ENCODE results near the gene ATP5MK.
"Not testable (repeated sequence)": the region's sequence is repeated elsewhere in the genome, so short reads cannot be mapped to it uniquely, and the experiment has no call there.

Gene ATP5MK

GRCh38 chr10:103396067-103396788 is at the start of gene ATP5MK, which contains the start of gene PDCD11:
Gene ATP5MK, minus strand, starts transcription at chr10:103396475. Its CDS starts 4,018 bp downstream, at chr10:103392457.
Gene PDCD11, plus strand, starts transcription at chr10:103396626. Its CDS starts 1,801 bp downstream, at chr10:103398427.
- peak; percentile 99 for DNase-seq

- no peak for DNase-seq
Observed at GRCh38 chr10:103445366-103445765, 49.1 kb upstream of the ATP5MK start.

GRCh38 chr10:103444478-103444877 is 48.2 kb upstream of the ATP5MK start:
- no peak for DNase-seq

GRCh38 chr10:103443475-103444185 is 47.4 kb upstream of the ATP5MK start:
- no peak for DNase-seq

GRCh38 chr10:103442031-103442461 is 45.8 kb upstream of the ATP5MK start:
- DNase-seq = no peak

GRCh38 chr10:103441611-103442010 is 45.3 kb upstream of the ATP5MK start:
- no peak for DNase-seq

GRCh38 chr10:103441206-103441605 is 44.9 kb upstream of the ATP5MK start:
- no peak for DNase-seq

- DNase-seq = no peak
Observed at GRCh38 chr10:103440416-103440815, 44.1 kb upstream of the ATP5MK start.

- no peak for DNase-seq
Observed at GRCh38 chr10:103439776-103440175, 43.5 kb upstream of the ATP5MK start.

- no peak for DNase-seq
Observed at GRCh38 chr10:103433858-103434257, 37.6 kb upstream of the ATP5MK start.

GRCh38 chr10:103431902-103432301 is 35.6 kb upstream of the ATP5MK start:
- no peak for DNase-seq

- no peak for DNase-seq
Observed at GRCh38 chr10:103429647-103430046, 33.4 kb upstream of the ATP5MK start.

GRCh38 chr10:103428989-103429643 is 32.8 kb upstream of the ATP5MK start:
- no peak for DNase-seq

GRCh38 chr10:103427866-103428265 is 31.6 kb upstream of the ATP5MK start:
- DNase-seq = no peak

GRCh38 chr10:103423748-103424147 is 27.5 kb upstream of the ATP5MK start:
- no peak for DNase-seq

GRCh38 chr10:103419101-103419500 is 22.8 kb upstream of the ATP5MK start:
- DNase-seq = no peak

- no peak for DNase-seq
Observed at GRCh38 chr10:103417601-103418000, 21.3 kb upstream of the ATP5MK start.

- not testable (repeated sequence) for DNase-seq
Observed at GRCh38 chr10:103417148-103417469, 20.8 kb upstream of the ATP5MK start.

- peak; percentile 81 for DNase-seq
Observed at GRCh38 chr10:103416436-103417147, 20.3 kb upstream of the ATP5MK start.

- DNase-seq = no peak
Observed at GRCh38 chr10:103415581-103415980, 19.3 kb upstream of the ATP5MK start.

GRCh38 chr10:103413564-103413963 is 17.3 kb upstream of the ATP5MK start:
- DNase-seq = no peak

GRCh38 chr10:103397191-103397825 is 1.0 kb upstream of the ATP5MK start:
- DNase-seq = peak; percentile 1

GRCh38 chr10:103396789-103397087 is 463 bp upstream of the ATP5MK start:
- DNase-seq = no peak
